NCI-H1105 (cell line): ENCODE measurements around the gene PITX1.

ENCODE experiments used
- DNase-seq: peaks from one replicate; lab custom pipeline; 2025; lab: John Stamatoyannopoulos, UW

Gene PITX1

DNA sequence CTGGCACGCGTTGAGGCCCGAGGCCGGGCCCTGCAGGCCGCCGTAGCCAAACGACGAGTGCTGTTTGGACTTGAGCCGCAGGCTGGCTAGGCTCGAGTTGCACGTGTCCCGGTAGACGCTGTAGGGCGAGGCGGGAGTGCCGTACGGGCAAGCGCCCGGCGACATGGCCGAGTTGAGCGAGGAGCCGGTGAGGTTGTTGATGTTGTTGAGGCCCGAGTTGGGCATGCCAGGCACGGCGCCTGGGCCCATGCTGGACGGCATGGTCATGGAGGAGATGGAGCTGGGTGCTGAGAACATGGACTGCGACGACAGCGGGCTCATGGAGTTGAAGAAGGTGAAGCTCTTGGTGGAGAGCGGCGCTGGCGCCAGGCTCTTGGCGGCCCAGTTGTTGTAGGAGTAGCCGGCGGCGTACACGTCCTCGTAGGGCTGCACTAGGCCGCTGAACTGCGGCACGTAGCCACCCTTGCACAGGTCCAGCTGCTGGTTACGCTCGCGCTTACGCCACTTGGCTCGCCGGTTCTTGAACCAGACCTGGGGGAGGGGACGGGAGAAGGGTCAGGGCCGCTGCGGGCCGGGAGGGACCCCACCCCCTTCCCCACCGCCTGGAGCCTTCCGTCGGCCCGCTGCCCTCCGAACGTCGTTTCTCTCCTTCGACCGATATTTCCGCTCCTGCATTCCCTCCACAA, 5.1 kb downstream of the PITX1 start:
- no peak for DNase-seq

GRCh38 chr5:135027697-135028615, 6.1 kb downstream of the PITX1 start:
- no peak for DNase-seq

- DNase-seq, result no peak
These were observed 6.7 kb downstream of the PITX1 start for GRCh38 chr5:135027266-135027696.

GRCh38 chr5:135026645-135027265, 7.3 kb downstream of the PITX1 start:
- DNase-seq, result no peak

DNA sequence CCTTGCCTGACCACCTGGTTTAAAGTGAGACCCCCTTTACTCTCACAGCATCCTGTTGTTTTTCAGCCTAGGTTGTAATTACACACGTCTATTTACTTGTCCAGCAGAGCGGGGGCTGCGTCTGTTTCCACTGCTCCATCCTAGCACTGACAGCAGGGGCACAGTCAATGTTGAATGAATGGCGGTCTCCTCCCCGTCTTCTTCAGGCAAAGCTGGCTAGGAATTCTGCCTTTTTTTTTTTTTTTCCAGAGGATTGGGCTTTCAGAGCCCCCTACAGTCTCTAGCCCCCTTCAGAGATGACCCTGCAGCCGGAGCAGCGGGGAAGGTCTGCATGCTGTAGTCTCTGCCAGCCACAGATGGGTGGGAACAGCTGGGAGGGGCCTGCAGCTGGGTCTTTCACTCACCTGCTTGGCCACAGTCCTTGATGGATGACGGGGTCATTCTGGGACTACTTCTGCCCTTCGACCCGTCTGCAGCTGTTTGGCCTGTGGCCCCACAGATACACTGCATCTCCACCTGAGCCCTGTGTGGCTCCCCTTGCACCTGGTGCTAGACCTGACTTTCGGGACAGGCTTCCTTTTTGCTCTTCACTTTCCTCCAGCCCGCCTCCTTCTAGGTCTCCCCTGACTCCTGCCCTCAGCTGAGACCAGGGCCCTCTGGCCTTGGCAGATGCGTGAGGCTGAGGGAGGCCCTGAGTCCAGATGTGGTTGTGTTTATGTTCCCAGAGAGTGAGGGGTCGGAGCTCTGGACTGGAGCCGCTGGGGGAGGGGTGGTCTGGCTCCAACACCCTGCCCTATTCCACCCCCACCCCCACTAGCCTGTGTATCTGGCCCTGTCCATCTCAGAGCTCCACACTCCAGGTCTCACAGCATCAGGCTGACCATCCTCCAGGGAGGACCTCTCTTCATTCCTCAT, 8.0 kb downstream of the PITX1 start:
- no peak for DNase-seq

DNA sequence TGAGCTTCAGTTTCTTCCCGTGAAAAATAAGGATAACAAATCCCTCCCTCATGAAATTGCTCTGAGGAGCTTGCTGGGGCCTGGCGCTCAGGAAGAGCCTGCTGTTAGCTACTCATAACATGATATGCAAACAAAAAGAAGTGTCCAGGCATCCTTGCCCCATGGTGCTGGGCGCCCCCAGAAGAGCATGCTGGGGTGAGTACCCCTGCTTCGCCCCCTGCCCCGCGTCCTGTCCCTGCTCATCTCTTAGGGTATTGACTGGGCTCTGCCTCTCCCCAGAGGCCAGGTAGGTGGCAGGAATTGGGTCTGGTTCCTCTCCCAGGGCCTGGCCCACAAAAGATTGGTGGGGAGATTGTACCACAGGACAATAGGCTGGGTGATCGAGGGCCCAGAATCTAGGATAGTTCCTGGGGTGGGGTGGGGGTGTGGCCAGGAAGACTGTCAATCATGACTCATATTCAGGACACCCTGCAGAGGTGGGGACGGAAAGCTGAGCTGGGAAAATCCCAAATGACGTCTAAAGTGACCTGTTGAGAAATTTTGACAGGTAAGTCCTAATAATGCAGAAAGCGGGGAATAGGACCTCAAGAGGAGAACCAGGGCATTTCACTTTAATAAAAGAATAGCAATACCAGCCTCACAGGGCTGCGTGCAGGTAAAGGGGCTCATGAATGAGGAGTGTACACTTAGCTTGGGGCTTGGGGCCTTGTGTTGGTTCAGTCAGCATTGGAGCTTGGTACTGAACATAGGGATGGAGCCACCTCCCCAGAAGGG, 8.9 kb downstream of the PITX1 start:
- no peak for DNase-seq

GRCh38 chr5:135020111-135020895, 13.7 kb downstream of the PITX1 start:
- DNase-seq, result no peak

DNA sequence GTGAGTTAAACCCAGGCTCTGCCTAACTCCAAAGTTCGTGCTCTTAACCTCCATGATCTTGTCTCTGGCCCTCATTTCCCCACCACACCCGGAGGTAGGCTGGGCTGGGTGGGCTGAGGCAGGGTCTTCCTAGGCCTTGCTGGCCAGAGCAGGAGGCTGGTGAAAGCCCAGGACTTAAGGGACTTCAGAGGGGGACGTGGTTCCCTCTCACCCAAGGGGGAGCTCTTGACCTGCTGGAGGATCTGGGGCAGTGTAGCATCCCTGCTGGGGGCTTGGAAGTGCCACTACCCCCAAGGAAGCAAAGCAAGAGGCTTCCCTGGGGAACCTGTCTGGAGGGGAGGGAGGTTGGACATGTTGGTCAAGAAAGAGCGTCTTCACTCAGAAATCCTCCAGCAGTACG, 14.7 kb downstream of the PITX1 start:
- DNase-seq, result no peak

GRCh38 chr5:135018457-135018856, 15.6 kb downstream of the PITX1 start:
- no peak for DNase-seq

GRCh38 chr5:135016861-135017290, 17.2 kb downstream of the PITX1 start:
- DNase-seq, result no peak

GRCh38 chr5:135015942-135016341, 18.1 kb downstream of the PITX1 start:
- no peak for DNase-seq

- no peak for DNase-seq
These were observed 20.0 kb downstream of the PITX1 start for GRCh38 chr5:135013947-135014570.

DNA sequence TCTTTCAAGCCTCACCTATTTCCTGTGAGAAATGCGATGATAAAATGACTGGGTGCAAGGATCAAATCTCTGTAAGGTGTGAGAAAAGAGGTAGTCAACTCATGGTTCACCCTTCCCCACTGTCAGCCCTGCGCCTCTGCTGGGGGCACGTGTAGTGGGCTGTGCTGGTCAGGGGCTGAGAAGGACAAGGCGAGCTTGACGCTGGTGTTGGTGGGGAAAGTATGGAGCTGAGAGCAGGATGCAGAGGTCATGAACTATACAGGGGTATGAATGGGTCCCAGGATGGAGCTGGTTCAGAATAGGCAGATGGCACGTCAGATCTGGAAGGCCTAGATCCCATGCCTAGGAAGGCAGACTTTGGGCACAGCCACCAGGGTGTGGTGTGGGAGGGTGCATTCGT, 20.6 kb downstream of the PITX1 start:
- DNase-seq, result no peak

DNA sequence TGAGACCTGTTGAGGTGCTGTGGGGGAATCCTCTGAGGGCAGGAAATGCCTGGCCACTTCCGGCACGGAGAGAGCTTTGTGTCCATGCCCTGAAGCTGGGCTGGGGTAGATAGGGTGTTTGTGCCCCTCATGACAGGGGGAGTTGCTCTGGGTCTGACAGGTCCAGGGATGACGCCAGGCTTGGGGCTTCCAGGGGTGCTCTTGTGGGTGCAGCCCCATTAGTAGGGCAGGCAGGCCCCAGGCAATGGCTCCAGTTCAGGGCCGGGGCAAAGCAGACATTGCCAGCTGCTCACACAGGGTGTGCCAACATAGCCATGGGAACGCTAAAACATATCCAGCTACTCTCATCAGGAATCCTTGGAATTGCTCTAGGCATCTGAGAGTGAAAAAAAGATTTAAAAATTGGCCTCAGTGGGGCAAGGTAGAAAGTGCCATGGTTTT, 21.1 kb downstream of the PITX1 start:
- DNase-seq, result no peak

DNA sequence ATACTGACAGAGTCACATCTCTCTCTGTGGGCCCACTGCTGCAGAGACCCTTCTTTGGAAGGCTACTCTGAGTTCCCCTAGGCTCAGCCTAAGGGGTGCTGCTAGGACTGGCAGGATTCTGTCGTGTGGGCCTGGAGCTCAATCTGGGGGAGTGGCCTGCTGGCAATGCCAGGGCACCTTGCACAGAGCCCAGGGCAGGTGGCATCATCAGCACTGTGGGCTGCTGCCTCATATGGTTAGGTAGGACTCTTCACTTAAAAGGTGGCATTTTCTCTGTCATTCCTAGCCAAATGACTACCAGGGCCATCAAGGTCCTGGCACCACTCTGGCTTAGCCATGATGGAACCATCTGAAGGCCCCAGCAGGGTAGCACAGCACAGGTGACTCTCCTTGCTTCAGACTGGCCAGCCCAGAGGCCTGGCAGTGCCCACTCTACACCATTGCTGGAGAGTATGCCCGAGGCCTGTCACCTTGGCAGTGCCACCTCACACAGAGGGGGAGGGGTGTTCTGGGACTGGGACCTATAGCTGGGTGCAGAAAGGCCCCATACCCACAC, 21.9 kb downstream of the PITX1 start:
- DNase-seq, result no peak

DNA sequence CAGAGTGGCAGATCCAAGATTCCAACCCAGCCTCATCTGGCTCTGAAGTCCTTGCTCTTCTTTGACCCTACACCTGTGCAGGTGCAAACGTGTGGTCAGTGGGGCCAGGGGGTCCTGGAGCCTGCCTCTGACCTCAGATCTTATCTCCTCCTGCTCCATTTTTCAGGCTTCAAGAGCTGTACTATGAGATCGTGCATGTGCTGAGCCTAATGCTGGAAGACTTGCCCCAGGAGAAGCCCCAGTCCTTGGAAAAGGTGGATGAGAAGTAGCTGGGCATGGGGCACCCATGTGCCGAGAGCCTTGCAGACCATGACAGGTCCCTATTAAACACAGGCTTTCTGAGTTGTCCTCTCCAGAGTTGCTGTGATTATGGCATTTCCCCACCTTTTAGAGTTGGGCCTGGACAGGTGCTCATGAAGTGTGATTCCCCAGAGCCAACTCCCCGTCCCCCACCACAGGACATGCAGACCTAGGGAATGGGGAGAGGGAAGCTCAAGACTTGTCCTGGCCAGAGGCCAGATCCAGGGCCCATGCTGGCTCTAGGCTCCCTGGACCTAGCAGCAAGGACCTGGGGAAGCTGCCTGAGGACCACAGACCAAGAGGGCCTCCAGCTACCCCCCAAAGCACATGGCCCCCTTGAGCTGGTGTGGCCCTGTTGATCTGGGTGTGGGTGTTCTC, 22.5 kb downstream of the PITX1 start:
- DNase-seq, result no peak

DNA sequence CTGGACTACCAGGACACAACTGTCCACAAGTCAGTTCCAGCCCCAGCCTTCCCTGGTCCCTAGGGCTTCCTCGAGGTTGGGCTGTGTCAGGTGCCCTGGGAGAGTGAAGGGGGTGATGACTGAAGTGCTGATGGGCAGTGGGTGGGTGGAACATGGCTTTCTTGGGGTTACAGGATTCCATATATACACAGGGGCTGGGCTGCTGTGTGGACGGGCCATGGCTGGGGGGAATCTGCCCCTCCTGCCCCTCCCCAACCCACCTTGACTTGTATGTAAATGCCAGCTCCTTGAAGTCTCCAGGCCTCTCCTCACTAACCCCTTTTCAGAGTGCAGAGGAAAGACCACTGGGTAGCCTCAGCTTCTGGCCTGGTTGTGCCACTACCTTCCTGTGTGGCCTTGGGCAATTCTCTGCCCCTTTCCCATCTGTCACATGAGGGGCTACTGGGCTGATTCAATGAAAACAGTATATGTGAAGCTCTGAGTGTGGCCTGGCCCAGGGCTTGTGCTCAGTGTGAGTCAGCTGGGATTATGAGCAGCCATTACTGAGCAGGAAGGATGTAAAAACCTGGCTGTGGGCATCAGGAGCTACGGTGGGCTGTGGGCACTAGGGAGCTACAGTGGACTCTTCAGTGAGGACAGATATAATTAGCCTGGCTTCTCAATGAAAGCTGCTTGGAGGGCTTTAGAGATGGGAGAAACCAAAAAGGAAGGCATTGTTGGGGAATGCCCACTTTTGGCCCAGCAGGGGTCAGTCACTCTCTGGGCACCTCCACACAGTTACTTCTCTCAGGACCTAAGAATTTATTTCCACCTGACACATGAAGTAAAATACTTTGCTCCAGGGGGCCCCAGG, 23.3 kb downstream of the PITX1 start:
- DNase-seq, result no peak
